ENCODE results near the gene EPG5.

- TF ChIP-seq CTCF (IDR thresholded peaks at IDR 0.05; ENCODE audit: borderline replicate concordance, extremely low read depth, low read length, poor library complexity, severe bottlenecking) (no peak), EZH2 (IDR thresholded peaks at IDR 0.05; ENCODE audit: borderline replicate concordance, low read depth, low read length, severe bottlenecking) (no peak)
These were observed 34.8 kb upstream of the EPG5 start for GRCh38 chr18:46001892-46002291.

Data from DND-41 (cell line).